OCI-LY7 (cell line): ENCODE results near the gene NEMP2. TPM values are rescaled to one million over a fixed set of nuclear protein-coding genes. Genes with fewer than 3 reads are reported as not detected.

Experiments used
- BruUV-seq: library from RNA; stranded (reverse); fragments of 400-500 nt; replicated peaks from 2 replicates; lab custom pipeline; 2021; lab: Mats Ljungman, UMichigan
- CTCF ChIA-PET: fragments of 300-600 bp; sonication (Branson Sonifier 250); formaldehyde crosslinking; loops from one replicate; lab custom pipeline; 2022; ENCODE audit warnings: antibody characterized with exemption; ENCODE audit not compliant: unreplicated experiment; lab: Charles Lee
- POLR2A ChIA-PET: fragments of 300-600 bp; sonication (Branson Sonifier 250); formaldehyde crosslinking; loops from one replicate; lab custom pipeline; 2022; ENCODE audit warnings: antibody characterized with exemption; lab: Charles Lee
- DNase-seq: peaks from one replicate; pipeline ENCODE4 v3.0.0-alpha.2; 2015; ENCODE audit warnings: low spot score
- H2AFZ ChIP-seq: fragments of 200-600 bp; sonication (generic), shearing (Covaris generic); 2 replicates; pipeline ENCODE4 v1.6.1; 2014; ENCODE audit warnings: mild to moderate bottlenecking, antibody characterized with exemption, low read length, moderate library complexity
- H3K27ac ChIP-seq: fragments of 200-600 bp; sonication (generic); 2 replicates; pipeline ENCODE4 v1.5.1; 2014; ENCODE audit warnings: mixed run types, low read depth, mild to moderate bottlenecking, moderate library complexity, low read length, inconsistent platforms; ENCODE audit not compliant: poor library complexity, severe bottlenecking
- H3K36me3 ChIP-seq: fragments of 200-600 bp; sonication (generic); 2 replicates; pipeline ENCODE4 v1.6.1; 2014; ENCODE audit warnings: mild to moderate bottlenecking, antibody characterized with exemption, low read length, moderate library complexity, mixed read lengths; ENCODE audit not compliant: insufficient read depth
- H3K4me1 ChIP-seq: fragments of 200-600 bp; sonication (generic); 2 replicates; pipeline ENCODE4 v1.5.1; 2014; ENCODE audit warnings: mild to moderate bottlenecking, low read length; ENCODE audit not compliant: insufficient read depth, poor library complexity, severe bottlenecking
- H3K4me2 ChIP-seq: fragments of 200-600 bp; sonication (generic); 2 replicates; pipeline ENCODE4 v1.6.1; 2014; ENCODE audit warnings: mild to moderate bottlenecking, low read length
- H3K4me3 ChIP-seq: fragments of 200-600 bp; sonication (generic); 2 replicates; pipeline ENCODE4 v1.5.1; 2014; ENCODE audit warnings: mild to moderate bottlenecking, low read depth, low read length; ENCODE audit not compliant: poor library complexity, severe bottlenecking
- H3K79me2 ChIP-seq: fragments of 200-600 bp; sonication (generic); 2 replicates; pipeline ENCODE4 v1.6.1; 2016; ENCODE audit warnings: low read depth, mild to moderate bottlenecking, low read length, moderate library complexity, mixed read lengths; ENCODE audit not compliant: insufficient read depth
- H3K9me2 ChIP-seq: fragments of 200-600 bp; sonication (generic); 2 replicates; pipeline ENCODE4 v1.6.1; 2016; ENCODE audit warnings: mild to moderate bottlenecking, low read length, mixed read lengths; ENCODE audit not compliant: insufficient read depth
- H3K9me3 ChIP-seq: fragments of 200-600 bp; sonication (generic); 2 replicates; pipeline ENCODE4 v1.6.1; 2014; ENCODE audit warnings: mild to moderate bottlenecking, mixed run types, low read length, mixed read lengths
- H4K20me1 ChIP-seq: fragments of 200-600 bp; sonication (generic); 2 replicates; pipeline ENCODE4 v1.6.1; 2014; ENCODE audit warnings: mild to moderate bottlenecking, antibody characterized with exemption, low read length, moderate library complexity, mixed read lengths; ENCODE audit not compliant: insufficient read depth
- EZH2phosphoT487 ChIP-seq: fragments of 200-600 bp; sonication (generic); IDR thresholded peaks from 2 replicates; pipeline ENCODE4 v1.6.1; 2018; ENCODE audit warnings: low read depth, borderline replicate concordance, mild to moderate bottlenecking, mixed run types, antibody characterized with exemption, low read length, moderate library complexity, mixed read lengths
- intact Hi-C: fragments of 100-400 bp; cut with micrococcal nuclease; formaldehyde crosslinking; loops from one replicate; pipeline ENCODE4 v1.10.0; 2022; ENCODE audit not compliant: unreplicated experiment
- total RNA-seq, 2 experiments: library from RNA; depleted of rRNA in 1 of 2; stranded (reverse); fragments of >200 nt in 1 of 2; shearing (Covaris generic) in 1 of 2; gene quantifications; 2 replicates each; pipeline ENCODE4 v1.2.3, GENCODE V29; 2014 to 2022
- TF ChIP-seq, protein P1 (sequence below): fragments of 200-600 bp; sonication (generic); conservative IDR thresholded peaks from 2 replicates; pipeline ENCODE4 v1.5.1; 2014; ENCODE audit warnings: mild to moderate bottlenecking, antibody characterized with exemption, low read length, moderate library complexity, mixed read lengths

NEMP2 gene
- total RNA-seq, 2 experiments from 2014 or later, result 5.6 to 18.5 TPM

DNA sequence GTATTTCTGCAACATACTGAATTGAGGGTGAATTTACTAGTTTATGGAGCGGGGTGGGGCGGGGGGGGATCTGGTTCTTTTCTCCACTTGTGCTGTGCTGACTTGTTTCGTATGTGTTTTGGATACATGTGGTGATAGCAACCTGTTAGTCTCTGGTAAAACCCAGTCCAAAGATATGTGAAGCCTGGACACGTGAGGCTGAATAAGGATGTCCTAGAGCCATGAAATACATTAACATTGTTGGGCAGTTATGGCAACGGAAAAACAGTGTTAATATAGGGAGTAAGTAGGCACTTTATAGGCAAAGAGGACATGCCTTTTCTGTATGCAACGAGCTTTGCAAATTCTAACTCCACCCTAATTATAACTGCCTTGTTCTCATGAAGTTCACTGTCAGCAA, 42.1 kb upstream of the NEMP2 start:
- no peak overlapping the region for H3K4me3 ChIP-seq
- ChIA-PET POLR2A (interaction anchor here (0.6 kb wide), 2 partner anchors 18 to 1289 kb away, joined by 3 to 8 read pairs; no protein-coding TSS in a partner anchor), CTCF (no interaction called here)
- H3K4me2 ChIP-seq, result no peak overlapping the region
- no peak for DNase-seq
- H3K27ac ChIP-seq, result no peak overlapping the region
- no TSS peak for BruUV-seq
- no peaks in the 10 kb centered on the region for H3K9me3 ChIP-seq
- H3K79me2 ChIP-seq, result no peaks in the 10 kb centered on the region
- no peaks in the 10 kb centered on the region for H4K20me1 ChIP-seq
- no peak overlapping the region for H2AFZ ChIP-seq
- intact Hi-C loops, result no loop called here
- no peaks in the 10 kb centered on the region for H3K9me2 ChIP-seq
- no peaks in the 10 kb centered on the region for H3K4me1 ChIP-seq
- no peak for TF ChIP-seq EZH2phosphoT487
- TF ChIP-seq, protein P1, sequence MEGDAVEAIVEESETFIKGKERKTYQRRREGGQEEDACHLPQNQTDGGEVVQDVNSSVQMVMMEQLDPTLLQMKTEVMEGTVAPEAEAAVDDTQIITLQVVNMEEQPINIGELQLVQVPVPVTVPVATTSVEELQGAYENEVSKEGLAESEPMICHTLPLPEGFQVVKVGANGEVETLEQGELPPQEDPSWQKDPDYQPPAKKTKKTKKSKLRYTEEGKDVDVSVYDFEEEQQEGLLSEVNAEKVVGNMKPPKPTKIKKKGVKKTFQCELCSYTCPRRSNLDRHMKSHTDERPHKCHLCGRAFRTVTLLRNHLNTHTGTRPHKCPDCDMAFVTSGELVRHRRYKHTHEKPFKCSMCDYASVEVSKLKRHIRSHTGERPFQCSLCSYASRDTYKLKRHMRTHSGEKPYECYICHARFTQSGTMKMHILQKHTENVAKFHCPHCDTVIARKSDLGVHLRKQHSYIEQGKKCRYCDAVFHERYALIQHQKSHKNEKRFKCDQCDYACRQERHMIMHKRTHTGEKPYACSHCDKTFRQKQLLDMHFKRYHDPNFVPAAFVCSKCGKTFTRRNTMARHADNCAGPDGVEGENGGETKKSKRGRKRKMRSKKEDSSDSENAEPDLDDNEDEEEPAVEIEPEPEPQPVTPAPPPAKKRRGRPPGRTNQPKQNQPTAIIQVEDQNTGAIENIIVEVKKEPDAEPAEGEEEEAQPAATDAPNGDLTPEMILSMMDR, result no peak
- no peaks in the 10 kb centered on the region for H3K36me3 ChIP-seq

DNA sequence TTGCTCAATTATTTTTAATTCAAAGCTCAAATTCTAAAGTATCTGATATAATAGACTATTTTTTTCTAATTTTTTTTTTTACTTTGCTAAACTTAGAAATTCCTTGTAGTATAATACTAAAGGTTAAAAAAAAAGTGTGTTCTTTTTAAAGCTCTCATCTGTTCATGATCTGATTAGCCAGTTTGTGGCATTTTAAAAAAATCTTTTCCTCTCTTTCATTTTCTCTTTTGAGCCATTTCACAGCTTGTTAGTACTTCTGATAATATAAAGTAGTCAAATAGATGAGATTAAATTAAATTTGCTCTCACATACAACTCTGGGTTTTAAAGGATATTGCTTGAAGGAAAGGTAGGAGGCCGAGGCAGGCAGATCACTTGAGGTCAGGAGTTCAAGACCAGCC, 40.7 kb upstream of the NEMP2 start:
- Histone ChIP-seq H3K4me2 (no peak overlapping the region), H2AFZ (no peak overlapping the region), H3K4me3 (no peak overlapping the region), H3K4me1 (no peaks in the 10 kb centered on the region), H4K20me1 (no peaks in the 10 kb centered on the region; the same call in 1 of the 2 replicates), H3K36me3 (no peaks in the 10 kb centered on the region), H3K27ac (no peak overlapping the region), H3K9me2 (no peaks in the 10 kb centered on the region), H3K79me2 (no peaks in the 10 kb centered on the region), H3K9me3 (no peaks in the 10 kb centered on the region)
- intact Hi-C loops, result no loop called here
- CTCF ChIA-PET, result no interaction called here
- no peak for DNase-seq
- POLR2A ChIA-PET, result interaction anchor here (1.0 to 2.2 kb wide), 2 partner anchors 13 to 29 kb away, joined by 3 to 8 read pairs; no protein-coding TSS in a partner anchor
- no peak for TF ChIP-seq EZH2phosphoT487
- TF ChIP-seq, protein P1, result no peak
- BruUV-seq, result no TSS peak

DNA sequence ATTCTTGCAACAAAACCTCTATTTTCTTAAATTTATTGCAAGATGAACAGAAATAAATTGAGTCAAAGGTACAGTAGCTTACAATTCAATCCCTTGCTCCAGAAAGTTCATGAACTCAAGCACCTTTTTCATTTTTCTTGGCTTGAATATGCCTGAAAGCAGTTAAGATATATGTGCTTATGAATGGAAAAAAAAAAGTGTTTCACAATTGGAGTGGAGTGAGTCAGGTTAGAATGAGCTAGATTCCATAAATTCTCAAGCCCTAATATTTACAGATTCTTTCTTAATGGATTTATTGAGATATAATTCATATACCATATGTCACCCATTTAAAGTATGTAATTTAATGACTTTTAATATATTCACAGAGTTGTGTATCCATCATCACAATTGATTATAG, 39.6 kb upstream of the NEMP2 start:
- Histone ChIP-seq H3K4me1 (no peaks in the 10 kb centered on the region), H3K36me3 (no peaks in the 10 kb centered on the region), H3K79me2 (no peaks in the 10 kb centered on the region), H3K4me3 (no peak overlapping the region), H2AFZ (no peak overlapping the region), H3K27ac (no peak overlapping the region), H4K20me1 (no peaks in the 10 kb centered on the region; the same call in 1 of the 2 replicates), H3K9me3 (no peaks in the 10 kb centered on the region), H3K9me2 (no peaks in the 10 kb centered on the region), H3K4me2 (no peak overlapping the region)
- ChIA-PET CTCF (no interaction called here), POLR2A (interaction anchor here (0.5 to 2.2 kb wide), 2 partner anchors 14 to 109 kb away, joined by 4 to 8 read pairs; no protein-coding TSS in a partner anchor)
- no peak for DNase-seq
- intact Hi-C loops, result no loop called here
- BruUV-seq, result no TSS peak
- no peak for TF ChIP-seq EZH2phosphoT487
- TF ChIP-seq, protein P1, result no peak
